K562 (cell line): ENCODE data around the gene NME4. TPM values are rescaled to one million over a fixed set of nuclear protein-coding genes. Genes with fewer than 3 reads are reported as not detected.

Experiments used
- BRF1 ChIP-seq: IDR thresholded peaks from 3 replicates; pipeline ENCODE4 v1.6.1; 2011; ENCODE audit warnings: borderline replicate concordance, mild to moderate bottlenecking; ENCODE audit not compliant: insufficient read length; ENCODE audit errors: extremely low read depth
- EZH2 ChIP-seq: IDR thresholded peaks from 2 replicates; pipeline ENCODE4 v1.6.1; 2012; ENCODE audit warnings: low read depth, mild to moderate bottlenecking, inconsistent platforms, low read length, borderline replicate concordance
- FUS ChIP-seq: fragments of 200-400 bp; formaldehyde crosslinking; optimal IDR thresholded peaks from 2 replicates; pipeline ENCODE3; 2017; ENCODE audit warnings: low read depth, low read length
- HNRNPH1 ChIP-seq: fragments of 200-400 bp; formaldehyde crosslinking; optimal IDR thresholded peaks from 2 replicates; pipeline ENCODE3; 2017; ENCODE audit warnings: low read depth, mild to moderate bottlenecking, low read length, moderate library complexity
- JUND ChIP-seq, 2 experiments: IDR thresholded peaks; 2 replicates in 1 of 2; 3 replicates in 1 of 2; pipeline ENCODE4 v1.6.1; 2011; ENCODE audit warnings: borderline replicate concordance in 2 of 2, low read depth in 2 of 2, low read length in 2 of 2, improper control_type of control experiment in 1 of 2, missing biosample characterization in 1 of 2, missing genetic modification characterization in 1 of 2, missing genetic modification reagents in 1 of 2
- KLF6 ChIP-seq: fragments of 250-450 bp; sonication (Bioruptor Pico); IDR thresholded peaks from 2 replicates; pipeline ENCODE4 v1.4.0; 2020; ENCODE audit warnings: mild to moderate bottlenecking, moderate library complexity, borderline replicate concordance
- NFE2 ChIP-seq: IDR thresholded peaks from 2 replicates; pipeline ENCODE4 v1.6.1; 2014; ENCODE audit warnings: antibody characterized with exemption, low read depth
- OTX1 ChIP-seq: fragments of 450-650 bp; formaldehyde crosslinking; IDR thresholded peaks from 2 replicates; pipeline ENCODE4 v1.4.0; 2022; ENCODE audit warnings: mild to moderate bottlenecking
- RBM39 ChIP-seq: fragments of 200-400 bp; formaldehyde crosslinking; optimal IDR thresholded peaks from 2 replicates; pipeline ENCODE3; 2018; ENCODE audit warnings: low read depth, low read length
- SMAD2 ChIP-seq: fragments of 150-350 bp; IDR thresholded peaks from 2 replicates; pipeline ENCODE4 v1.6.1; 2014; ENCODE audit warnings: low read depth, mild to moderate bottlenecking, low read length
- SMAD4 ChIP-seq: fragments of 250-450 bp; sonication (Bioruptor Pico); conservative IDR thresholded peaks from 2 replicates; pipeline ENCODE4 v1.8.0; 2021; ENCODE audit warnings: inconsistent platforms, mild to moderate bottlenecking, moderate library complexity
- SREBF1 ChIP-seq: fragments of 150-350 bp; IDR thresholded peaks from 2 replicates; pipeline ENCODE4 v1.6.1; 2014; ENCODE audit warnings: antibody characterized with exemption, low read depth, low read length, borderline replicate concordance
- SRSF3 ChIP-seq: fragments of 200-400 bp; formaldehyde crosslinking; IDR thresholded peaks from 2 replicates; pipeline ENCODE4 v1.6.1; 2016; ENCODE audit warnings: mild to moderate bottlenecking, low read length, moderate library complexity; ENCODE audit not compliant: insufficient read depth
- ZNF175 ChIP-seq: fragments of 200-800 bp; sonication (Bioruptor generic); IDR thresholded peaks from 2 replicates; pipeline ENCODE4 v1.6.1; 2016; ENCODE audit warnings: low read depth, mild to moderate bottlenecking, missing genetic modification characterization, missing compliant biosample characterization
- ZNF24 ChIP-seq: fragments of 450-650 bp; IDR thresholded peaks from 2 replicates; pipeline ENCODE4 v1.6.1; 2016
- ZNF644 ChIP-seq: fragments of 200-800 bp; sonication (Bioruptor generic); IDR thresholded peaks from 2 replicates; pipeline ENCODE4 v1.6.1; 2016; ENCODE audit warnings: low read depth, missing genetic modification characterization, missing compliant biosample characterization
- polyA plus RNA-seq, 8 experiments: library from polyadenylated mRNA; depleted of rRNA in 4 of 8; stranded (reverse) in 5 of 8; unstranded in 3 of 8; fragments of >200 nt; fragmentation: Nextera tagmentation in 2 of 8; fragmentation: Illumina TruSeq in 1 of 8; extraction: Ambion mirVana in 2 of 8; extraction: Trizol in 1 of 8; gene quantifications; 2 replicates each; pipeline versions ENCODE4 v1.2.1 to v1.2.3, GENCODE V29; 2011 to 2014; ENCODE audit warnings: inconsistent platforms in 1 of 8, missing spikeins in 1 of 8
- total RNA-seq, 7 experiments: library from RNA; depleted of rRNA in 6 of 7; stranded (reverse); fragments of >200 nt in 6 of 7; fragmentation: Illumina TruSeq in 2 of 7; extraction: Trizol in 2 of 7; gene quantifications; 2 replicates each; pipeline versions ENCODE4 v1.2.1 to v1.2.3, GENCODE V29; 2011 to 2021; ENCODE audit warnings: low replicate concordance in 1 of 7
- TF ChIP-seq, protein P1 (sequence below): sonication (generic); formaldehyde crosslinking; IDR thresholded peaks from 2 replicates; pipeline ENCODE4 v1.8.1; 2022; ENCODE audit warnings: missing genetic modification reagents
- TF ChIP-seq, protein P2 (sequence below): fragments of 250-450 bp; sonication (Bioruptor Pico); IDR thresholded peaks from 2 replicates; pipeline ENCODE4 v1.5.0; 2020; ENCODE audit warnings: mild to moderate bottlenecking
- TF ChIP-seq, protein P3 (sequence below): fragments of 450-650 bp; formaldehyde crosslinking; IDR thresholded peaks from 2 replicates; pipeline ENCODE4 v1.4.0; 2020; ENCODE audit warnings: mild to moderate bottlenecking
- TF ChIP-seq, protein P4 (sequence below): fragments of 250-450 bp; sonication (Bioruptor Pico); IDR thresholded peaks from 2 replicates; pipeline ENCODE4 v1.8.0; 2022; ENCODE audit warnings: moderate library complexity, mild to moderate bottlenecking, inconsistent platforms
- TF ChIP-seq, protein P5 (sequence below): fragments of 450-650 bp; formaldehyde crosslinking; IDR thresholded peaks from 2 replicates; pipeline ENCODE4 v1.4.0; 2022; ENCODE audit warnings: missing genetic modification characterization

NME4 gene
- total and polyA plus RNA-seq, 9 of the 15 experiments (the other 6 are each of a cell fraction or from before 2014, with no cell fraction given): 15.4 to 264 (median 139) TPM

DNA sequence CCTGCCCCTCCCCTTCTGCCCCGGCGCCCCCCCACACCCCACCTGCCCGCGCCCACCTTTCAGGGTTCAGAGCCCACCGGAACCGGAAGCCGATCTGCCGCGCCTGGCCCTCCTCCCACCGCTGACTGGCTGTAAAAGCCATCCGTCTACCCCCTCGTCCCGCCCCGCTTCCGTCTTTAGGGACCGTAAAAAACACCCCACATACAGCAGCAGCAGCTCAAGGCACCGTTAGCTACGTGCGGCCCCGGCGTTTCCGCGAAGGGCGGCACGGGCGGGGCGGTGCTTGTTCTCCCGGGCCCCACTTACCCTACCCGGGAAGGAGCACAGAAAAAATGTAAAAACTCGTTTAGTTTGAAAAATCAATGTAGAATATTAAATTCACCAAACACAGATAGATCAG, 26.6 kb upstream of the NME4 start, which contains the start of gene MRPL28 (continued):
- TF ChIP-seq, protein P1, sequence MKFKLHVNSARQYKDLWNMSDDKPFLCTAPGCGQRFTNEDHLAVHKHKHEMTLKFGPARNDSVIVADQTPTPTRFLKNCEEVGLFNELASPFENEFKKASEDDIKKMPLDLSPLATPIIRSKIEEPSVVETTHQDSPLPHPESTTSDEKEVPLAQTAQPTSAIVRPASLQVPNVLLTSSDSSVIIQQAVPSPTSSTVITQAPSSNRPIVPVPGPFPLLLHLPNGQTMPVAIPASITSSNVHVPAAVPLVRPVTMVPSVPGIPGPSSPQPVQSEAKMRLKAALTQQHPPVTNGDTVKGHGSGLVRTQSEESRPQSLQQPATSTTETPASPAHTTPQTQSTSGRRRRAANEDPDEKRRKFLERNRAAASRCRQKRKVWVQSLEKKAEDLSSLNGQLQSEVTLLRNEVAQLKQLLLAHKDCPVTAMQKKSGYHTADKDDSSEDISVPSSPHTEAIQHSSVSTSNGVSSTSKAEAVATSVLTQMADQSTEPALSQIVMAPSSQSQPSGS: no peak
- TF ChIP-seq, protein P2, sequence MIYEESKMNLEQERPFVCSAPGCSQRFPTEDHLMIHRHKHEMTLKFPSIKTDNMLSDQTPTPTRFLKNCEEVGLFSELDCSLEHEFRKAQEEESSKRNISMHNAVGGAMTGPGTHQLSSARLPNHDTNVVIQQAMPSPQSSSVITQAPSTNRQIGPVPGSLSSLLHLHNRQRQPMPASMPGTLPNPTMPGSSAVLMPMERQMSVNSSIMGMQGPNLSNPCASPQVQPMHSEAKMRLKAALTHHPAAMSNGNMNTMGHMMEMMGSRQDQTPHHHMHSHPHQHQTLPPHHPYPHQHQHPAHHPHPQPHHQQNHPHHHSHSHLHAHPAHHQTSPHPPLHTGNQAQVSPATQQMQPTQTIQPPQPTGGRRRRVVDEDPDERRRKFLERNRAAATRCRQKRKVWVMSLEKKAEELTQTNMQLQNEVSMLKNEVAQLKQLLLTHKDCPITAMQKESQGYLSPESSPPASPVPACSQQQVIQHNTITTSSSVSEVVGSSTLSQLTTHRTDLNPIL (CRISPR knock-in tag): no peak
- TF ChIP-seq HNRNPH1: no peak
- peak; percentile 42; the same call in 1 of the 2 replicates for TF ChIP-seq JUND (IDR thresholded peaks at IDR 0.05; ENCODE audit: borderline replicate concordance, low read depth, low read length)
- no peak; the same call in 2 of the 3 replicates for TF ChIP-seq JUND (tag; IDR thresholded peaks at IDR 0.05; ENCODE audit: borderline replicate concordance, low read depth, low read length)
- no peak for TF ChIP-seq BRF1
- TF ChIP-seq SREBF1: no peak
- no peak for TF ChIP-seq OTX1 (CRISPR knock-in tag)
- TF ChIP-seq KLF6 (CRISPR knock-in tag): no peak
- no peak for TF ChIP-seq SRSF3
- TF ChIP-seq ZNF644: no peak
- TF ChIP-seq, protein P3, sequence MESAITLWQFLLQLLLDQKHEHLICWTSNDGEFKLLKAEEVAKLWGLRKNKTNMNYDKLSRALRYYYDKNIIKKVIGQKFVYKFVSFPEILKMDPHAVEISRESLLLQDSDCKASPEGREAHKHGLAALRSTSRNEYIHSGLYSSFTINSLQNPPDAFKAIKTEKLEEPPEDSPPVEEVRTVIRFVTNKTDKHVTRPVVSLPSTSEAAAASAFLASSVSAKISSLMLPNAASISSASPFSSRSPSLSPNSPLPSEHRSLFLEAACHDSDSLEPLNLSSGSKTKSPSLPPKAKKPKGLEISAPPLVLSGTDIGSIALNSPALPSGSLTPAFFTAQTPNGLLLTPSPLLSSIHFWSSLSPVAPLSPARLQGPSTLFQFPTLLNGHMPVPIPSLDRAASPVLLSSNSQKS (CRISPR knock-in tag): no peak
- no peak for TF ChIP-seq NFE2
- TF ChIP-seq FUS: no peak
- no peak for TF ChIP-seq ZNF175
- TF ChIP-seq, protein P4, sequence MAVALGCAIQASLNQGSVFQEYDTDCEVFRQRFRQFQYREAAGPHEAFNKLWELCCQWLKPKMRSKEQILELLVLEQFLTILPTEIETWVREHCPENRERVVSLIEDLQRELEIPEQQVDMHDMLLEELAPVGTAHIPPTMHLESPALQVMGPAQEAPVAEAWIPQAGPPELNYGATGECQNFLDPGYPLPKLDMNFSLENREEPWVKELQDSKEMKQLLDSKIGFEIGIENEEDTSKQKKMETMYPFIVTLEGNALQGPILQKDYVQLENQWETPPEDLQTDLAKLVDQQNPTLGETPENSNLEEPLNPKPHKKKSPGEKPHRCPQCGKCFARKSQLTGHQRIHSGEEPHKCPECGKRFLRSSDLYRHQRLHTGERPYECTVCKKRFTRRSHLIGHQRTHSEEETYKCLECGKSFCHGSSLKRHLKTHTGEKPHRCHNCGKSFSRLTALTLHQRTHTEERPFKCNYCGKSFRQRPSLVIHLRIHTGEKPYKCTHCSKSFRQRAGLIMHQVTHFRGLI (CRISPR knock-in tag): no peak
- TF ChIP-seq, protein P5, sequence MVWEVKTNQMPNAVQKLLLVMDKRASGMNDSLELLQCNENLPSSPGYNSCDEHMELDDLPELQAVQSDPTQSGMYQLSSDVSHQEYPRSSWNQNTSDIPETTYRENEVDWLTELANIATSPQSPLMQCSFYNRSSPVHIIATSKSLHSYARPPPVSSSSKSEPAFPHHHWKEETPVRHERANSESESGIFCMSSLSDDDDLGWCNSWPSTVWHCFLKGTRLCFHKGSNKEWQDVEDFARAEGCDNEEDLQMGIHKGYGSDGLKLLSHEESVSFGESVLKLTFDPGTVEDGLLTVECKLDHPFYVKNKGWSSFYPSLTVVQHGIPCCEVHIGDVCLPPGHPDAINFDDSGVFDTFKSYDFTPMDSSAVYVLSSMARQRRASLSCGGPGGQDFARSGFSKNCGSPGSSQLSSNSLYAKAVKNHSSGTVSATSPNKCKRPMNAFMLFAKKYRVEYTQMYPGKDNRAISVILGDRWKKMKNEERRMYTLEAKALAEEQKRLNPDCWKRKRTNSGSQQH (CRISPR knock-in tag): no peak
- no peak for TF ChIP-seq SMAD2
- no peak for TF ChIP-seq EZH2
- no peak for TF ChIP-seq ZNF24
- no peak for TF ChIP-seq SMAD4 (CRISPR knock-in tag)
- TF ChIP-seq RBM39: no peak
